Pancreas (tissue), 10 donors: ENCODE measurements around the gene UXT. TPM values are rescaled to one million over a fixed set of nuclear protein-coding genes. Genes with fewer than 3 reads are reported as not detected.

ENCODE experiments used
- ATAC-seq, 4 donors: fragments of 200-7000 bp; cut with Tn5 transposase; one replicate each; pipeline versions ENCODE4 v1.8.0 to v1.9.1; 2020; ENCODE audit warnings: mild to moderate bottlenecking in 4 of 4, moderate library complexity in 4 of 4
- DNase-seq, 6 donors: peaks; one replicate each; pipeline ENCODE4 v3.0.0-alpha.2; 2020
- FAIRE-seq: peaks from 2 replicates; lab custom pipeline; 2012; peaks lifted over from hg19 to GRCh38; lab: Jason Lieb, UNC
- H3K27ac ChIP-seq, 4 donors: fragments of 200-600 bp; sonication (generic); 1 replicate in 3 of 4; 2 replicates in 1 of 4; pipeline versions ENCODE4 v1.5.0 to v1.8.0; 2020
- H3K27me3 ChIP-seq, 4 donors: fragments of 200-600 bp; one replicate each; pipeline ENCODE4 v1.8.0; 2021
- H3K36me3 ChIP-seq, 3 donors: fragments of 200-600 bp; sonication (generic) in 1 of 3; one replicate each; pipeline versions ENCODE4 v1.5.0 to v1.8.0; 2020 to 2021
- H3K4me1 ChIP-seq, 3 donors: fragments of 200-600 bp; one replicate each; pipeline ENCODE4 v1.8.0; 2021
- H3K4me3 ChIP-seq, 4 donors: fragments of 200-600 bp; sonication (generic) in 2 of 4; one replicate each; pipeline versions ENCODE4 v1.5.0 to v1.8.0; 2020 to 2021
- H3K9me3 ChIP-seq, 4 donors: fragments of 200-600 bp; one replicate each; pipeline ENCODE4 v1.8.0; 2021
- CTCF ChIP-seq, 4 donors: fragments of 200-600 bp; sonication (generic) in 3 of 4; IDR thresholded peaks; one replicate each; pipeline versions ENCODE4 v1.5.0 to v1.8.0; 2021; ENCODE audit warnings: antibody characterized with exemption in 4 of 4
- WGBS, 2 donors: extraction: QIAGEN DNeasy Blood & Tissue Kit; methylation state at CpG; one replicate each; pipeline ENCODE4 v1.1.7; 2013; 5-methylcytosine and 5-hydroxymethylcytosine counted together
- intact Hi-C, 3 donors: fragments of 100-400 bp; cut with DNase I; formaldehyde crosslinking; loops; one replicate each; pipeline versions ENCODE4 v1.11.1 to v1.14.2; 2022
- polyA plus RNA-seq, 2 donors: library from polyadenylated mRNA; stranded (reverse); fragments of 200-250 nt; gene quantifications; one replicate each; pipeline ENCODE4 v1.2.3, GENCODE V29; 2013
- total RNA-seq, 6 donors: library from RNA; stranded (reverse); fragmentation: NEBNext Ultra II Directional in 4 of 6; extraction: Animal tissue kit (Norgen Biotek cat#: 25700) in 4 of 6; gene quantifications; one replicate each; pipeline versions ENCODE4 v1.2.1 to v1.2.4, GENCODE V29; 2021 to 2023
- donor health status: healthy with polysubstance abuse.
- donor health status: DM: no; HTN: no; CAD: no; lungs with moderate emphysema.
- donor health status: DM: no; HTN: no; CAD: no.
- donor health status: control.
- donor health status: control.
- donor health status: Bipolar disorder and iron deficiency.
- donor health status: DM: yes; HTN: yes; CAD: no.
- donor health status: DM: no; HTN: no; CAD: no.
- donor health status: DM: no; HTN: no; CAD: no.
- donor health status: DM: yes; HTN: yes; CAD: no.

The UXT gene
- total and polyA plus RNA-seq, 8 donors: 39.1 to 113 (median 61.5) TPM

GRCh38 chrX:47612418-47612817 lies 46.6 kb downstream of the UXT start:
- Histone ChIP-seq H3K27ac (no peak overlapping the region), H3K9me3 (no peaks in the 10 kb centered on the region), H3K36me3 (no peaks in the 10 kb centered on the region), H3K27me3 (no peaks in the 10 kb centered on the region), H3K4me3 (no peak overlapping the region), H3K4me1 (no peaks in the 10 kb centered on the region)
- ATAC-seq (no peak), DNase-seq (no peak), FAIRE-seq (no peak)
- TF ChIP-seq CTCF (IDR thresholded peaks at IDR 0.05): no peak
- intact Hi-C loops: no loop called here

GRCh38 chrX:47611926-47612325 lies 47.1 kb downstream of the UXT start:
- no peak for TF ChIP-seq CTCF (IDR thresholded peaks at IDR 0.05)
- no peaks in the 10 kb centered on the region for H3K36me3 ChIP-seq
- no peak overlapping the region for H3K4me3 ChIP-seq
- ATAC-seq (no peak), FAIRE-seq (no peak), DNase-seq (no peak)
- 60 to 86% methylated on average over 2 of the region's 2 CpGs for WGBS, 2 donors
- H3K9me3 ChIP-seq: no peaks in the 10 kb centered on the region
- H3K27ac ChIP-seq: no peak overlapping the region
- H3K27me3 ChIP-seq: no peaks in the 10 kb centered on the region
- intact Hi-C loops: no loop called here
- no peaks in the 10 kb centered on the region for H3K4me1 ChIP-seq

- ATAC-seq (no peak), FAIRE-seq (no peak)
These were observed 47.5 kb downstream of the UXT start for GRCh38 chrX:47611489-47611888.

GRCh38 chrX:47610511-47610910 lies 48.5 kb downstream of the UXT start:
- no peak for DNase-seq
- Histone ChIP-seq H3K4me1 (no peaks in the 10 kb centered on the region), H3K4me3 (no peak overlapping the region), H3K27ac (no peak overlapping the region), H3K36me3 (no peaks in the 10 kb centered on the region), H3K27me3 (no peaks in the 10 kb centered on the region), H3K9me3 (no peaks in the 10 kb centered on the region)
- WGBS, 2 donors: 80 to 87% methylated on average over 4 of the region's 4 CpGs
- intact Hi-C loops: no loop called here
- no peak for TF ChIP-seq CTCF (IDR thresholded peaks at IDR 0.05)
- no peak for FAIRE-seq
- ATAC-seq: no peak

More at GRCh38 chrX:47611489-47611888, 47.5 kb downstream of the UXT start:
- TF ChIP-seq CTCF (IDR thresholded peaks at IDR 0.05): no peak
- Histone ChIP-seq H3K4me3 (no peak overlapping the region), H3K27me3 (no peaks in the 10 kb centered on the region), H3K4me1 (no peaks in the 10 kb centered on the region), H3K9me3 (no peaks in the 10 kb centered on the region), H3K27ac (no peak overlapping the region), H3K36me3 (no peaks in the 10 kb centered on the region)
- WGBS, 2 donors: 71 to 78% methylated on average over 2 of the region's 2 CpGs
- intact Hi-C loops: no loop called here
- DNase-seq: no peak

- no peaks in the 10 kb centered on the region for H3K4me1 ChIP-seq
- 51 to 63% methylated on average over 9 of the region's 9 CpGs for WGBS, 2 donors
- no peak overlapping the region for H3K27ac ChIP-seq
- ATAC-seq: no peak
- no peak for TF ChIP-seq CTCF (IDR thresholded peaks at IDR 0.05)
- H3K36me3 ChIP-seq: no peaks in the 10 kb centered on the region
- no peak overlapping the region for H3K4me3 ChIP-seq
- intact Hi-C loops: no loop called here
- H3K9me3 ChIP-seq: no peaks in the 10 kb centered on the region
- peaks cover 0 to 3% (median 0%) of the 10 kb centered on the region in 4 donors for H3K27me3 ChIP-seq
- DNase-seq: no peak
- no peak for FAIRE-seq
These were observed 50.7 kb downstream of the UXT start for GRCh38 chrX:47608130-47608810.
